ES-I3 (cell line): ENCODE results near the gene STX16.

Experiments
- H3K36me3 ChIP-seq: 2 replicates; pipeline ENCODE4 v1.6.1; 2013; ENCODE audit warnings: mild to moderate bottlenecking, low read length, control low read depth, moderate library complexity; ENCODE audit not compliant: insufficient read depth
- H3K4me1 ChIP-seq: 2 replicates; pipeline ENCODE4 v1.6.1; 2013; ENCODE audit warnings: mild to moderate bottlenecking, control low read depth, low read length; ENCODE audit not compliant: insufficient read depth
- H3K9ac ChIP-seq: 2 replicates; pipeline ENCODE4 v1.6.1; 2013; ENCODE audit warnings: low read depth, mild to moderate bottlenecking, low read length, moderate library complexity
- H3K9me3 ChIP-seq: 2 replicates; pipeline ENCODE4 v1.6.1; 2013; ENCODE audit warnings: mild to moderate bottlenecking, low read length, moderate library complexity; ENCODE audit not compliant: control insufficient read depth, insufficient read depth

The STX16 gene

GRCh38 chr20:58624687-58625086 is 26.4 kb upstream of the STX16 start:
- Histone ChIP-seq H3K9ac (no peak overlapping the region), H3K4me1 (peaks cover 4% of the 10 kb centered on the region; the same call in 1 of the 2 replicates), H3K9me3 (peaks cover 2% of the 10 kb centered on the region), H3K36me3 (no peaks in the 10 kb centered on the region)

GRCh38 chr20:58625585-58625984 is 25.5 kb upstream of the STX16 start:
- Histone ChIP-seq H3K4me1 (peaks cover 4% of the 10 kb centered on the region; the same call in 1 of the 2 replicates), H3K9ac (no peak overlapping the region), H3K36me3 (no peaks in the 10 kb centered on the region), H3K9me3 (peaks cover 2% of the 10 kb centered on the region)

GRCh38 chr20:58626051-58626450 is 25.0 kb upstream of the STX16 start:
- peaks cover 4% of the 10 kb centered on the region; the same call in 1 of the 2 replicates for H3K4me1 ChIP-seq
- H3K9ac ChIP-seq: no peak overlapping the region
- H3K36me3 ChIP-seq: no peaks in the 10 kb centered on the region
- peaks cover 2% of the 10 kb centered on the region for H3K9me3 ChIP-seq

- Histone ChIP-seq H3K4me1 (peaks cover 4% of the 10 kb centered on the region; the same call in 1 of the 2 replicates), H3K9me3 (peaks cover 2% of the 10 kb centered on the region), H3K9ac (no peak overlapping the region), H3K36me3 (no peaks in the 10 kb centered on the region)
Measured at GRCh38 chr20:58627212-58628072, 23.6 kb upstream of the STX16 start.

- no peaks in the 10 kb centered on the region for H3K36me3 ChIP-seq
- H3K9ac ChIP-seq: no peak overlapping the region
- H3K4me1 ChIP-seq: peaks cover 4% of the 10 kb centered on the region; the same call in 1 of the 2 replicates
- H3K9me3 ChIP-seq: no peaks in the 10 kb centered on the region
Measured at GRCh38 chr20:58628491-58629214, 22.4 kb upstream of the STX16 start.

- peaks cover 4% of the 10 kb centered on the region; the same call in 1 of the 2 replicates for H3K4me1 ChIP-seq
- H3K9ac ChIP-seq: no peak overlapping the region
- no peaks in the 10 kb centered on the region for H3K9me3 ChIP-seq
- H3K36me3 ChIP-seq: no peaks in the 10 kb centered on the region
Measured at GRCh38 chr20:58629215-58629580, 21.9 kb upstream of the STX16 start.

GRCh38 chr20:58630063-58630462 is 21.0 kb upstream of the STX16 start:
- Histone ChIP-seq H3K36me3 (no peaks in the 10 kb centered on the region), H3K9ac (no peak overlapping the region), H3K9me3 (no peaks in the 10 kb centered on the region), H3K4me1 (no peaks in the 10 kb centered on the region)

- no peaks in the 10 kb centered on the region for H3K4me1 ChIP-seq
- no peaks in the 10 kb centered on the region for H3K36me3 ChIP-seq
- no peak overlapping the region for H3K9ac ChIP-seq
- H3K9me3 ChIP-seq: no peaks in the 10 kb centered on the region
Measured at GRCh38 chr20:58633161-58634053, 17.7 kb upstream of the STX16 start.

- H3K9ac ChIP-seq: no peak overlapping the region
- H3K4me1 ChIP-seq: no peaks in the 10 kb centered on the region
- H3K9me3 ChIP-seq: no peaks in the 10 kb centered on the region
- no peaks in the 10 kb centered on the region for H3K36me3 ChIP-seq
Measured at GRCh38 chr20:58634059-58634458, 17.0 kb upstream of the STX16 start.

GRCh38 chr20:58634521-58635278 is 16.4 kb upstream of the STX16 start:
- Histone ChIP-seq H3K36me3 (no peaks in the 10 kb centered on the region), H3K9me3 (no peaks in the 10 kb centered on the region), H3K9ac (no peak overlapping the region), H3K4me1 (no peaks in the 10 kb centered on the region)

- H3K9ac ChIP-seq: no peak overlapping the region
- H3K4me1 ChIP-seq: no peaks in the 10 kb centered on the region
- no peaks in the 10 kb centered on the region for H3K36me3 ChIP-seq
- no peaks in the 10 kb centered on the region for H3K9me3 ChIP-seq
Measured at GRCh38 chr20:58635279-58635665, 15.8 kb upstream of the STX16 start.

- Histone ChIP-seq H3K9ac (no peak overlapping the region), H3K4me1 (no peaks in the 10 kb centered on the region), H3K36me3 (no peaks in the 10 kb centered on the region), H3K9me3 (no peaks in the 10 kb centered on the region)
Measured at GRCh38 chr20:58636396-58636982, 14.6 kb upstream of the STX16 start.

- Histone ChIP-seq H3K9ac (no peak overlapping the region), H3K4me1 (no peaks in the 10 kb centered on the region), H3K36me3 (no peaks in the 10 kb centered on the region)
Measured at GRCh38 chr20:58636983-58637421, 14.1 kb upstream of the STX16 start.

More at GRCh38 chr20:58636983-58637421, 14.1 kb upstream of the STX16 start:
- no peaks in the 10 kb centered on the region for H3K9me3 ChIP-seq
